SK-N-SH (cell line): ENCODE results near the gene C1QL4. TPM values are rescaled to one million over a fixed set of nuclear protein-coding genes. Genes with fewer than 3 reads are reported as not detected.

ENCODE experiments used
- CTCF ChIA-PET: fragments of 300-600, 350-600 bp; formaldehyde crosslinking; extraction: SDS; loops from one replicate; lab custom pipeline; 2021; lab: Yijun Ruan, JAX
- POLR2A ChIA-PET: fragments of 350-600 bp; sonication (Branson Sonifier 250); formaldehyde crosslinking; extraction: SDS; loops from one replicate; lab custom pipeline; 2020; ENCODE audit warnings: antibody characterized with exemption, inconsistent platforms; lab: Yijun Ruan, JAX
- DNase-seq: peaks from one replicate; pipeline ENCODE4 v3.0.0; 2012
- H2AFZ ChIP-seq: fragments of 200-600 bp; sonication (generic); 2 replicates; pipeline ENCODE4 v1.8.1; 2016; ENCODE audit warnings: antibody characterized with exemption, mild to moderate bottlenecking, low read depth
- H3F3A ChIP-seq: fragments of 200-600 bp; sonication (generic); replicated peaks from 2 replicates; pipeline ENCODE3; 2016; ENCODE audit warnings: antibody characterized with exemption, mild to moderate bottlenecking; ENCODE audit not compliant: insufficient read depth
- H3K27ac ChIP-seq, 2 experiments: fragments of 200-500 bp in 1 of 2; fragments of 200-600 bp in 1 of 2; sonication (Bioruptor generic) in 1 of 2; sonication (generic), shearing (Covaris generic) in 1 of 2; 2 replicates each; pipeline versions ENCODE4 v1.5.1 to v1.6.1; 2014 to 2016; ENCODE audit warnings: low read depth in 2 of 2, inconsistent platforms in 1 of 2, low read length in 1 of 2, mild to moderate bottlenecking in 1 of 2, mixed read lengths in 1 of 2
- H3K27me3 ChIP-seq: fragments of 200-600 bp; sonication (generic), shearing (Covaris generic); 2 replicates; pipeline ENCODE4 v1.6.1; 2016; ENCODE audit warnings: mixed run types; ENCODE audit not compliant: insufficient read depth
- H3K36me3 ChIP-seq, 2 experiments: fragments of 200-500 bp in 1 of 2; fragments of 200-600 bp in 1 of 2; sonication (Bioruptor generic) in 1 of 2; sonication (generic) in 1 of 2; replicated peaks in 1 of 2; 2 replicates each; pipeline versions ENCODE3 to v1.5.1; 2014 to 2016; ENCODE audit warnings: low read length in 1 of 2, mild to moderate bottlenecking in 1 of 2; ENCODE audit not compliant: insufficient read depth in 2 of 2, control insufficient read depth in 1 of 2
- H3K4me1 ChIP-seq, 2 experiments: fragments of 200-500 bp in 1 of 2; fragments of 200-600 bp in 1 of 2; sonication (Bioruptor generic) in 1 of 2; sonication (generic), shearing (Covaris generic) in 1 of 2; 2 replicates each; pipeline versions ENCODE4 v1.5.1 to v1.6.1; 2014 to 2016; ENCODE audit warnings: low read depth in 1 of 2, low read length in 1 of 2, mixed run types in 1 of 2; ENCODE audit not compliant: insufficient read depth in 2 of 2, control insufficient read depth in 1 of 2
- H3K4me2 ChIP-seq: fragments of 200-600 bp; sonication (generic), shearing (Covaris generic); 2 replicates; pipeline ENCODE4 v1.6.1; 2017; ENCODE audit warnings: mixed run types
- H3K4me3 ChIP-seq, 2 experiments: fragments of 200-500 bp in 1 of 2; fragments of 200-600 bp in 1 of 2; sonication (Bioruptor generic) in 1 of 2; sonication (generic), shearing (Covaris generic) in 1 of 2; 2 replicates each; pipeline versions ENCODE4 v1.5.1 to v1.8.1; 2014 to 2016; ENCODE audit warnings: low read depth in 2 of 2, inconsistent platforms in 1 of 2, low read length in 1 of 2, mild to moderate bottlenecking in 1 of 2, mixed read lengths in 1 of 2, moderate library complexity in 1 of 2
- H3K79me2 ChIP-seq: fragments of 200-600 bp; sonication (generic); 2 replicates; pipeline ENCODE4 v1.8.1; 2017; ENCODE audit warnings: mild to moderate bottlenecking; ENCODE audit not compliant: insufficient read depth
- H3K9ac ChIP-seq: fragments of 200-600 bp; sonication (generic); 2 replicates; pipeline ENCODE4 v1.6.1; 2017; ENCODE audit warnings: mixed run types
- H3K9me2 ChIP-seq: fragments of 200-600 bp; sonication (generic); 2 replicates; pipeline ENCODE4 v1.6.1; 2017; ENCODE audit warnings: mixed run types
- H3K9me3 ChIP-seq: fragments of 200-600 bp; sonication (generic); 2 replicates; pipeline ENCODE4 v1.6.1; 2017; ENCODE audit warnings: mixed run types, mild to moderate bottlenecking, moderate library complexity
- H4K20me1 ChIP-seq: fragments of 200-600 bp; sonication (generic); 2 replicates; pipeline ENCODE4 v1.6.1; 2017; ENCODE audit warnings: mild to moderate bottlenecking, mixed run types; ENCODE audit not compliant: insufficient read depth
- CTCF ChIP-seq: fragments of 200-600 bp; sonication (generic); IDR thresholded peaks from 2 replicates; pipeline ENCODE4 v1.6.1; 2017; ENCODE audit warnings: antibody characterized with exemption, mild to moderate bottlenecking, moderate library complexity
- JUND ChIP-seq: IDR thresholded peaks from 2 replicates; pipeline ENCODE4 v1.4.0; 2012
- MAX ChIP-seq: IDR thresholded peaks from 2 replicates; pipeline ENCODE4 v1.4.0; 2012; ENCODE audit warnings: low read depth
- MEF2A ChIP-seq: IDR thresholded peaks from 2 replicates; pipeline ENCODE4 v1.4.0; 2012; ENCODE audit warnings: low read depth, borderline replicate concordance
- MXI1 ChIP-seq: IDR thresholded peaks from 2 replicates; pipeline ENCODE4 v1.6.1; 2012; ENCODE audit warnings: mild to moderate bottlenecking, low read depth, low read length, improper control_type of control experiment
- RAD21 ChIP-seq: IDR thresholded peaks from 2 replicates; pipeline ENCODE4 v1.6.1; 2012; ENCODE audit warnings: mild to moderate bottlenecking, low read length
- REST ChIP-seq: IDR thresholded peaks from 2 replicates; pipeline ENCODE4 v1.6.1; 2012; ENCODE audit warnings: mild to moderate bottlenecking, low read depth, low read length, moderate library complexity
- SIN3A ChIP-seq: IDR thresholded peaks from 2 replicates; pipeline ENCODE4 v1.6.1; 2012; ENCODE audit warnings: low read depth, mild to moderate bottlenecking, low read length, moderate library complexity, borderline replicate concordance
- SMC3 ChIP-seq: IDR thresholded peaks from 2 replicates; pipeline ENCODE4 v1.6.1; 2012; ENCODE audit warnings: low read depth, low read length, improper control_type of control experiment
- USF1 ChIP-seq: IDR thresholded peaks from 2 replicates; pipeline ENCODE4 v1.4.0; 2012; ENCODE audit warnings: low read depth, borderline replicate concordance
- ZBTB33 ChIP-seq: IDR thresholded peaks from 2 replicates; pipeline ENCODE4 v1.4.0; 2012; ENCODE audit warnings: low read depth, borderline replicate concordance
- WGBS: methylation state at CpG from one replicate; pipeline ENCODE4 v1.1.6; 2017; ENCODE audit warnings: low lambda C conversion rate; 5-methylcytosine and 5-hydroxymethylcytosine counted together
- polyA plus RNA-seq, 3 experiments: library from polyadenylated mRNA; depleted of rRNA; stranded (reverse); fragments of >200 nt; gene quantifications; 2 replicates each; pipeline ENCODE4 v1.2.3, GENCODE V29; 2012

C1QL4 gene
- polyA plus RNA-seq, 1 of the 3 experiments (the other 2 are of a cell fraction) = 14.6 TPM

GRCh38 chr12:49288922-49289555 is 47.9 kb downstream of the C1QL4 start:
- Histone ChIP-seq H3K4me1 (peaks cover 7 to 19% of the 10 kb centered on the region in 2 experiments; a peak in 3 of 4 replicates), H3K9me2 (no peaks in the 10 kb centered on the region), H3K79me2 (no peaks in the 10 kb centered on the region), H4K20me1 (no peaks in the 10 kb centered on the region), H3K9ac (no peak overlapping the region), H3K4me2 (no peak overlapping the region), H3F3A (no peaks in the 10 kb centered on the region), H3K27me3 (no peaks in the 10 kb centered on the region), H3K36me3 (no peaks in the 10 kb centered on the region), H3K9me3 (no peaks in the 10 kb centered on the region), H2AFZ (0 out of 2 replicates have a peak overlapping the region, but pooled peaks have one; percentile 23), H3K27ac (no peak overlapping the region), H3K4me3 (no peak overlapping the region)
- DNase-seq = no peak
- TF ChIP-seq MAX (no peak), USF1 (no peak), REST (no peak), CTCF (no peak), JUND (no peak), MXI1 (no peak)
- ChIA-PET POLR2A (interaction anchor here (1.3 to 1.5 kb wide), 2 partner anchors 34 to 57 kb away, joined by 3 to 9 read pairs; partner anchors contain the start of genes DNAJC22 and TROAP), CTCF (interaction anchor here (0.6 to 29.6 kb wide), 38 partner anchors 9 to 419 kb away, joined by 3 to 658 read pairs (median 4); partner anchors contain the start of genes C1QL4, DNAJC22 and TROAP)
- 73% methylated on average over 6 of the region's 9 CpGs for WGBS

- Histone ChIP-seq H3K36me3 (no peaks in the 10 kb centered on the region), H3K4me2 (no peak overlapping the region), H3K9me3 (no peaks in the 10 kb centered on the region), H3K9me2 (no peaks in the 10 kb centered on the region), H3K9ac (no peak overlapping the region), H2AFZ (no peak overlapping the region), H3F3A (no peaks in the 10 kb centered on the region), H3K27me3 (no peaks in the 10 kb centered on the region)
- CTCF ChIA-PET = interaction anchor here (0.6 to 29.6 kb wide), 38 partner anchors 9 to 419 kb away, joined by 3 to 658 read pairs (median 4); partner anchors contain the start of genes C1QL4, DNAJC22 and TROAP
- POLR2A ChIA-PET = interaction anchor here (1.3 to 1.5 kb wide), 2 partner anchors 34 to 58 kb away, joined by 3 to 9 read pairs; partner anchors contain the start of genes DNAJC22 and TROAP
- peak; percentile 59 for TF ChIP-seq SMC3
- no peak for TF ChIP-seq ZBTB33
- no peak for TF ChIP-seq SIN3A
- peak; percentile 87 for TF ChIP-seq RAD21
- TF ChIP-seq CTCF = peak; percentile 92
- no peak for TF ChIP-seq MEF2A
- TF ChIP-seq, all 33 proteins: peak for 3
- no peak overlapping the region for H3K27ac ChIP-seq
- H4K20me1 ChIP-seq = no peaks in the 10 kb centered on the region
- no peaks in the 10 kb centered on the region for H3K79me2 ChIP-seq
- WGBS = 12% methylated on average over 11 of the region's 11 CpGs
- peak; percentile 76 for DNase-seq
- no peak overlapping the region; a peak in 1 of 4 replicates for H3K4me3 ChIP-seq
- peaks cover 6 to 18% of the 10 kb centered on the region in 2 experiments; a peak in 3 of 4 replicates for H3K4me1 ChIP-seq
Observed at GRCh38 chr12:49288412-49288853, 48.6 kb downstream of the C1QL4 start.
